ENCODE data around the gene TSR3.

DNA sequence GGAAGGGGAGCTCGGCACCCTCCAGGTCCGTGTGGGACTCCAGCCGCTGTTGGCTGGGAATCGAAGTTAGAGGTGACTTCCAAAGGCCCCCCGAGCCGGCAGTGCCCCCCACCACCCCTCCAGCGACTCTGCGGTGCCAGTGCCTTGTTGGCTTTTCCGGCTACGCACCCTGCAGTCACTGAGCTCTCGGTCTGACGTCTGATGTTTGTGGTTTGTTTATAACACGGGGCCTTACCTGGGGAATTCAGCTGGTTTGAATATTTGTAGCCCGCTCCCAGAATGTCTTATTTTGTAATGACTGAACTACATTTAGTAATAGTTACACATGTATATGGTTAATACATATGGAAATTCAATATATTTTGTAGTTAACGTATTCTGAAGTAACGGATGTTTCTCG, 25.3 kb downstream of the TSR3 start:
- no peak for TF ChIP-seq CTCF (IDR thresholded peaks at IDR 0.05)
- TF ChIP-seq POLR2A (IDR thresholded peaks at IDR 0.05), result no peak

Data from body of pancreas (tissue), 4 donors.